MM.1S (cell line): ENCODE measurements around the gene LYSMD3.

Experiments used
- DNase-seq: peaks from one replicate; pipeline ENCODE4 v3.0.0-alpha.2; 2015
- H2AFZ ChIP-seq: fragments of 300-600 bp; sonication (generic); 2 replicates; pipeline ENCODE4 v1.6.0; 2016; ENCODE audit warnings: antibody characterized with exemption, low read length
- H3F3A ChIP-seq: fragments of 300-600 bp; sonication (generic); 2 replicates; pipeline ENCODE4 v1.6.1; 2016; ENCODE audit warnings: mild to moderate bottlenecking, antibody characterized with exemption, low read length, moderate library complexity, mixed read lengths; ENCODE audit not compliant: insufficient read depth
- H3K27ac ChIP-seq: fragments of 300-600 bp; sonication (generic); 2 replicates; pipeline ENCODE4 v1.5.1; 2016; ENCODE audit warnings: mild to moderate bottlenecking, low read length
- H3K27me3 ChIP-seq: fragments of 300-600 bp; sonication (generic); replicated peaks from 2 replicates; pipeline ENCODE4 v1.6.0; 2016; ENCODE audit warnings: low read length; ENCODE audit not compliant: insufficient read depth
- H3K36me3 ChIP-seq: fragments of 300-600 bp; sonication (generic); replicated peaks from 2 replicates; pipeline ENCODE4 v1.6.1; 2016; ENCODE audit warnings: mild to moderate bottlenecking, low read length, mixed read lengths; ENCODE audit not compliant: insufficient read depth
- H3K4me1 ChIP-seq: fragments of 300-600 bp; sonication (generic); 2 replicates; pipeline ENCODE4 v1.6.1; 2016; ENCODE audit warnings: low read length, mixed read lengths
- H3K4me2 ChIP-seq: fragments of 300-600 bp; sonication (generic); 2 replicates; pipeline ENCODE4 v1.6.0; 2016; ENCODE audit warnings: low read depth, low read length
- H3K4me3 ChIP-seq: fragments of 300-600 bp; sonication (generic); 2 replicates; pipeline ENCODE4 v1.5.1; 2016; ENCODE audit warnings: low read length, mixed read lengths
- H3K79me2 ChIP-seq: fragments of 300-600 bp; sonication (generic); 2 replicates; pipeline ENCODE4 v1.6.1; 2016; ENCODE audit warnings: mixed run types, low read length, mixed read lengths
- H3K9ac ChIP-seq: fragments of 300-600 bp; sonication (generic); 2 replicates; pipeline ENCODE4 v1.6.1; 2016; ENCODE audit warnings: low read length, mixed read lengths
- H3K9me2 ChIP-seq: fragments of 300-600 bp; sonication (generic); replicated peaks from 2 replicates; pipeline ENCODE4 v1.6.1; 2016; ENCODE audit warnings: mild to moderate bottlenecking, low read length, mixed read lengths; ENCODE audit not compliant: insufficient read depth
- H3K9me3 ChIP-seq: fragments of 300-600 bp; sonication (generic); replicated peaks from 2 replicates; pipeline ENCODE4 v1.6.1; 2016; ENCODE audit warnings: mild to moderate bottlenecking, low read length, mixed read lengths; ENCODE audit not compliant: insufficient read depth
- H4K20me1 ChIP-seq: fragments of 300-600 bp; sonication (generic); 2 replicates; pipeline ENCODE4 v1.6.1; 2016; ENCODE audit warnings: mild to moderate bottlenecking, low read length, moderate library complexity, mixed read lengths; ENCODE audit not compliant: insufficient read depth
- EZH2 ChIP-seq: fragments of 300-600 bp; sonication (generic); optimal IDR thresholded peaks from 2 replicates; pipeline ENCODE3; 2017; ENCODE audit warnings: low read depth, mild to moderate bottlenecking, antibody characterized with exemption, low read length, mixed read lengths
- EZH2phosphoT487 ChIP-seq: fragments of 300-600 bp; sonication (generic); IDR thresholded peaks from 2 replicates; pipeline ENCODE4 v1.6.1; 2018; ENCODE audit warnings: antibody characterized with exemption, low read length
- TF ChIP-seq, protein P1 (sequence below): fragments of 300-600 bp; sonication (generic); IDR thresholded peaks from 2 replicates; pipeline ENCODE4 v1.5.1; 2016; ENCODE audit warnings: antibody characterized with exemption, low read length, mixed read lengths

Gene LYSMD3

GRCh38 chr5:90514520-90514919 is 14.9 kb downstream of the LYSMD3 start:
- TF ChIP-seq, protein P1, sequence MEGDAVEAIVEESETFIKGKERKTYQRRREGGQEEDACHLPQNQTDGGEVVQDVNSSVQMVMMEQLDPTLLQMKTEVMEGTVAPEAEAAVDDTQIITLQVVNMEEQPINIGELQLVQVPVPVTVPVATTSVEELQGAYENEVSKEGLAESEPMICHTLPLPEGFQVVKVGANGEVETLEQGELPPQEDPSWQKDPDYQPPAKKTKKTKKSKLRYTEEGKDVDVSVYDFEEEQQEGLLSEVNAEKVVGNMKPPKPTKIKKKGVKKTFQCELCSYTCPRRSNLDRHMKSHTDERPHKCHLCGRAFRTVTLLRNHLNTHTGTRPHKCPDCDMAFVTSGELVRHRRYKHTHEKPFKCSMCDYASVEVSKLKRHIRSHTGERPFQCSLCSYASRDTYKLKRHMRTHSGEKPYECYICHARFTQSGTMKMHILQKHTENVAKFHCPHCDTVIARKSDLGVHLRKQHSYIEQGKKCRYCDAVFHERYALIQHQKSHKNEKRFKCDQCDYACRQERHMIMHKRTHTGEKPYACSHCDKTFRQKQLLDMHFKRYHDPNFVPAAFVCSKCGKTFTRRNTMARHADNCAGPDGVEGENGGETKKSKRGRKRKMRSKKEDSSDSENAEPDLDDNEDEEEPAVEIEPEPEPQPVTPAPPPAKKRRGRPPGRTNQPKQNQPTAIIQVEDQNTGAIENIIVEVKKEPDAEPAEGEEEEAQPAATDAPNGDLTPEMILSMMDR, result no peak
- no peak for TF ChIP-seq EZH2phosphoT487
- TF ChIP-seq EZH2, result no peak
- Histone ChIP-seq H3K9me2 (no peaks in the 10 kb centered on the region), H2AFZ (no peak overlapping the region), H4K20me1 (no peaks in the 10 kb centered on the region), H3K9me3 (no peaks in the 10 kb centered on the region), H3K27me3 (no peaks in the 10 kb centered on the region), H3K4me1 (peaks cover 9% of the 10 kb centered on the region), H3K79me2 (no peaks in the 10 kb centered on the region), H3K9ac (no peak overlapping the region), H3K36me3 (no peaks in the 10 kb centered on the region), H3F3A (0 out of 2 replicates have a peak, but pooled peaks cover 8% of the 10 kb centered on the region), H3K4me3 (no peak overlapping the region), H3K4me2 (no peak overlapping the region), H3K27ac (no peak overlapping the region)
- DNase-seq, result no peak

- Histone ChIP-seq H3K36me3 (no peaks in the 10 kb centered on the region), H3K9me3 (no peaks in the 10 kb centered on the region), H3K9ac (no peak overlapping the region), H3K27me3 (no peaks in the 10 kb centered on the region), H4K20me1 (no peaks in the 10 kb centered on the region), H3K27ac (no peak overlapping the region), H3K4me3 (no peak overlapping the region), H3K79me2 (no peaks in the 10 kb centered on the region), H3K4me1 (no peaks in the 10 kb centered on the region), H3F3A (no peaks in the 10 kb centered on the region), H2AFZ (no peak overlapping the region), H3K9me2 (no peaks in the 10 kb centered on the region), H3K4me2 (no peak overlapping the region)
- DNase-seq, result no peak
- TF ChIP-seq, protein P1, result no peak
- no peak for TF ChIP-seq EZH2
- TF ChIP-seq EZH2phosphoT487, result no peak
Observed at GRCh38 chr5:90510438-90510837, 18.9 kb downstream of the LYSMD3 start.

DNA sequence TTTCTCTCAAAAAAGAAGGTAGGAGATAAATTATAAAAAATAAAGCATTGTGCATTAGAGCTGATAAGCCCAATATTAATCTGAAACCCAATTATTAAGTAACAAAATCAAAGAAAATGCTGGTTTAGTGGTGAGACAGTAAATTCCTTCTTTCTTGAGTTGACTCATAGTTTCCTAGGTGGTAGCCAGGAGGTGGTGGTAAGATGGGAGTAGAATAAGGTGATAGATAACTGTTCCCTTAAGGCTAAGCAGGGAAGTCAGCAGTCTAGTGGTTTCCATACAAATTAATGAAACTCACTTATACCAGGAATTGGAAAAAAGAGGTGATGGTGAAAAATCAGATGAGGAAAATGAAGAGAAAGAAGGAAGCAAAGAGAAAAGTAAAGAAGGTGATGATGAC is 23.2 kb downstream of the LYSMD3 start:
- H3K27me3 ChIP-seq, result no peaks in the 10 kb centered on the region
- H3K9me2 ChIP-seq, result no peaks in the 10 kb centered on the region
- no peak overlapping the region for H3K4me3 ChIP-seq
- H3F3A ChIP-seq, result no peaks in the 10 kb centered on the region
- H4K20me1 ChIP-seq, result no peaks in the 10 kb centered on the region
- no peak overlapping the region for H2AFZ ChIP-seq
- no peaks in the 10 kb centered on the region for H3K79me2 ChIP-seq
- no peaks in the 10 kb centered on the region for H3K9me3 ChIP-seq
- no peak overlapping the region for H3K27ac ChIP-seq
- no peak overlapping the region for H3K9ac ChIP-seq
- H3K4me1 ChIP-seq, result no peaks in the 10 kb centered on the region
- TF ChIP-seq, protein P1, result no peak
- TF ChIP-seq EZH2phosphoT487 (no peak), EZH2 (no peak)
- no peak for DNase-seq
- no peaks in the 10 kb centered on the region for H3K36me3 ChIP-seq
- no peak overlapping the region for H3K4me2 ChIP-seq
